ENCODE measurements around the gene GABARAP. TPM values are rescaled to one million over a fixed set of nuclear protein-coding genes. Genes with fewer than 3 reads are reported as not detected.

Gene GABARAP
- total RNA-seq, 6 experiments from 2014 or later, result 399 to 470 (median 426) TPM

DNA sequence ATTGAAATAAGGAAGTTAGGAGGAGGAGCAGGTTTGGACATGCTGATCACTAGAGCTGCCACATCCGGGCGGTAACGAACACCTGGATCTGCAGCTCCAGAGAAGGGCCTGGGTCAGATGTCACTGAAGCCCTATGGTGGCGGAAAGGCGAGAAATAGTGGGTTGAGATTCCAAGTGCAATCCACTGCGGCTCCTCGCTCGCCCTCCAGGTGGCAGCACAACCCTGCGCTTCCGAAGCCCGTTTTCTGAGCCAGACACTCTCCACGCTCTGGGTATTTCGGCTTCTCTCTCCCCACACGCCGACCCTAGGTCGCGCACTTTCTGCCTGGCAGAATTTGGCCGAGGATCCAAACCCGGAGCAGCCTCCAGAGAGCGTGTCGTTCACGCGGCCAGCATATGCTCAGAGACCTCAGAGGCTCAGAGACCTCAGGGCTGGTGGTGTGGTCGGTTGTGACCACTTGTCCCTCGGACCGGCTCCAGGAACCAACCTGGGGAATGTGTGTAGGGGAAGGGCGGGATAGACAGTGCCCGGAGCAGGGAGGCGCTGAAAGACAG lies 38.3 kb upstream of the GABARAP start:
- TF ChIP-seq, protein P1, sequence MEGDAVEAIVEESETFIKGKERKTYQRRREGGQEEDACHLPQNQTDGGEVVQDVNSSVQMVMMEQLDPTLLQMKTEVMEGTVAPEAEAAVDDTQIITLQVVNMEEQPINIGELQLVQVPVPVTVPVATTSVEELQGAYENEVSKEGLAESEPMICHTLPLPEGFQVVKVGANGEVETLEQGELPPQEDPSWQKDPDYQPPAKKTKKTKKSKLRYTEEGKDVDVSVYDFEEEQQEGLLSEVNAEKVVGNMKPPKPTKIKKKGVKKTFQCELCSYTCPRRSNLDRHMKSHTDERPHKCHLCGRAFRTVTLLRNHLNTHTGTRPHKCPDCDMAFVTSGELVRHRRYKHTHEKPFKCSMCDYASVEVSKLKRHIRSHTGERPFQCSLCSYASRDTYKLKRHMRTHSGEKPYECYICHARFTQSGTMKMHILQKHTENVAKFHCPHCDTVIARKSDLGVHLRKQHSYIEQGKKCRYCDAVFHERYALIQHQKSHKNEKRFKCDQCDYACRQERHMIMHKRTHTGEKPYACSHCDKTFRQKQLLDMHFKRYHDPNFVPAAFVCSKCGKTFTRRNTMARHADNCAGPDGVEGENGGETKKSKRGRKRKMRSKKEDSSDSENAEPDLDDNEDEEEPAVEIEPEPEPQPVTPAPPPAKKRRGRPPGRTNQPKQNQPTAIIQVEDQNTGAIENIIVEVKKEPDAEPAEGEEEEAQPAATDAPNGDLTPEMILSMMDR (IDR thresholded peaks at IDR 0.05), result peak; percentile 96
- H3K27ac Mint-ChIP-seq, result peak overlapping the region; percentile 86
- peak overlapping the region; percentile 90 for H3K4me3 Mint-ChIP-seq
- no peaks in the 10 kb centered on the region for H3K9me3 Mint-ChIP-seq
- H3K4me1 Mint-ChIP-seq (ENCODE audit: low read depth), result no peaks in the 10 kb centered on the region; the same call in 1 of the 2 replicates
- H3K36me3 Mint-ChIP-seq (ENCODE audit: low read depth), result no peaks in the 10 kb centered on the region
- peak; percentile 72 for DNase-seq
- peaks cover 18% of the 10 kb centered on the region for H3K27me3 Mint-ChIP-seq (ENCODE audit: insufficient read depth)

DNA sequence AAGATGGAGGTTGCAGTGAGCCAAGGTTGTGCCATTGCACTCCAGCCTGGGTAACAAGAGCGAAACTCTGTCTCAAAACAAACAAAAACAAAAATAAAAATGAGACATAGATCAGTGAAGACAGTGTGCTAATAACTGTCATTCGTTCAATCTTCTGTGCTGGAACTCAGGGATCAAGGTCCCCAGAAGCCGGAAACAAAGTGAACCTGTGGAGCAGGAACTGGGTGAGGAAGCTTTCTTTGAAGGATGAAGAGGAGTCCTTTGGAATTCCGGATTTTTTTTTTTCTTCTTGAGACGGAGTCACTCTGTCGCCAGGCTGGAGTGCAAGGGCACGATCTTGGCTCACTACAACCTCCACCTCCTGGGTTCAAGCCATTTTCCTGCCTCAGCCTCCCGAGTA lies 37.2 kb upstream of the GABARAP start:
- no peaks in the 10 kb centered on the region for H3K9me3 Mint-ChIP-seq
- TF ChIP-seq, protein P1 (IDR thresholded peaks at IDR 0.05), result no peak
- DNase-seq, result no peak
- H3K27me3 Mint-ChIP-seq (ENCODE audit: insufficient read depth), result peaks cover 9% of the 10 kb centered on the region
- no peaks in the 10 kb centered on the region; the same call in 1 of the 2 replicates for H3K4me1 Mint-ChIP-seq (ENCODE audit: low read depth)
- H3K36me3 Mint-ChIP-seq (ENCODE audit: low read depth), result no peaks in the 10 kb centered on the region
- H3K27ac Mint-ChIP-seq, result no peak overlapping the region
- H3K4me3 Mint-ChIP-seq, result no peak overlapping the region

DNA sequence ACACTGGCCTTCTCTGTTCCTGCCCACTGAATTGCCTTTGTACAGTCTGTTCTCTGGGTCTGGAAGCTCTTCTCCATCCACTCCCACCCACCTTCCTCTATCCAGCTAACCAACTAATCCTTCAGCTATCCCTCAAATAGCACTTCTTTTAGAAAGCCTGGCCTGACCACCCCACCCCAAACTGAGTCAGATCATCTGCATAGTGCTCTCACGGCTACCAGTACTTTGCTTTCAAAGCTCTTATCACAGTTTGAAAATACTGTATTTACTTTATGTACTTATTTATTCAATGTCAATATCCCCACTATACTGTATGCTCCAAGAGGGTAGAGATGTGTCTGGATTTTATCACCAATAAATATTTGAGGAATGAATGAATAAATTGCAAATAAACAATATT lies 24.5 kb upstream of the GABARAP start:
- H3K4me1 Mint-ChIP-seq (ENCODE audit: low read depth), result peaks cover 38% of the 10 kb centered on the region

DNA sequence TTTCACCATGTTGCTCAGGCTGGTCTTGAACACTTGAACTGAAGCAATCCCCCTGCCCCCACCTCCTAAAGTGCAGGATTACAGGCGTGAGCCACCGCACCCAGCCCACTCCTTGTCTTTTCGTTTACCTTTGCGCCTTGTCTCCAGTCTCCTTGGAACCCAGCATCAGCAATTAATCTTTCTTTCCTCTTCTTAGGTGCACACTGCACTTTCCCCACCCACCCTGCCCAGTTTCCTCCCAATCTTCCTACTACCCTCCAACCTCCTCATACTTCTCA lies 21.5 kb upstream of the GABARAP start:
- H3K27me3 Mint-ChIP-seq (ENCODE audit: insufficient read depth), result peaks cover 10% of the 10 kb centered on the region
- peak overlapping the region; percentile 78; the same call in 1 of the 2 replicates for H3K4me3 Mint-ChIP-seq
- DNase-seq, result no peak
- H3K9me3 Mint-ChIP-seq, result peaks cover 4% of the 10 kb centered on the region
- no peak overlapping the region for H3K27ac Mint-ChIP-seq
- peaks cover 5% of the 10 kb centered on the region for H3K36me3 Mint-ChIP-seq (ENCODE audit: low read depth)
- H3K4me1 Mint-ChIP-seq (ENCODE audit: low read depth), result peaks cover 32% of the 10 kb centered on the region
- TF ChIP-seq, protein P1 (IDR thresholded peaks at IDR 0.05), result no peak

More for the DNA sequence above, 24.5 kb upstream of the GABARAP start:
- peaks cover 4% of the 10 kb centered on the region for H3K9me3 Mint-ChIP-seq
- H3K36me3 Mint-ChIP-seq (ENCODE audit: low read depth), result peaks cover 5% of the 10 kb centered on the region
- peaks cover 12% of the 10 kb centered on the region for H3K27me3 Mint-ChIP-seq (ENCODE audit: insufficient read depth)
- peak overlapping the region; percentile 45; the same call in 1 of the 2 replicates for H3K4me3 Mint-ChIP-seq
- DNase-seq, result peak; percentile 8
- TF ChIP-seq, protein P1 (IDR thresholded peaks at IDR 0.05), result no peak
- H3K27ac Mint-ChIP-seq, result peak overlapping the region; percentile 86

DNA sequence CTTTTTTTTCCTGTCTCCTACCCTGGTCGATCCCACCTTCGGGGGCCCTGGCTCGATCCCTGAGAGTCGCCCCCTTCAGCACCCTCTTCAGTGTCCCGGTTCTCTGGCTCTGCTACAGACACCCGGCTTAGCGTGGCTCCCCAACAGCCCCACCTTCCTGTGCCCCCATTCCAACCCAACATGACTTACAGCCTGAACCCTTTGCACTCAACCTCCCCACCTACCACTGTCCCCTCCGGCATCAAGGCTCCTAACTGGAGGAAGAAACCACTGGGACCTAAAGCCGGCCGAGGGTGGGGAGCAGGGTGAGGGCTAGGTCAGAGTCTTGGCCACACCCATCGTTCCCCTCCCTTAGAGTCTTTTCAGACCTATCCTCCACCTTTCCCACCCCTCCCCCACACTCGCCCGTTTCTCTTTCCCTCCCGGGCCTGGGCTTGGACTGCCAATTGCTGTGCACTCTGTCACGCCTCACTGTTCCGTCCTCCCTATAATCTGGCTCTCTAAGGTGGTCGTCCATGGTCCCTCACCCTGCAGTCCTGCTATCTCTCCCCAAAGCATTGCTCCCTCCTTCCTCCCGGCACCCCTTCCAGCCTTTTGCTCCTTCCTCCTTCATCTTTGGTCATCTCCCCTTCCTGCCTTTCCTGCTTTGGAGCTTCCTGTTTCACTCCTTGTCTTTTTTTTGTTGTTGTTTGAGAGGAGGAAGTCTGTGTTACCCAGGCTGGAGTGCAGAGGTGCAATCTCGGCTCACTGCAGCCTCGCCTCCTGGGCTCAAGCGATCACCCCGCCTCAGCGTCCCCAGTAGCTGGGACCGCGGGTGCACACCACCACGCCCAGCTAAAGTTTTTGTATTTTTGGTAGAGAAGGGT lies 20.9 kb upstream of the GABARAP start:
- DNase-seq, result no peak
- H3K36me3 Mint-ChIP-seq (ENCODE audit: low read depth), result peaks cover 5% of the 10 kb centered on the region
- TF ChIP-seq, protein P1 (IDR thresholded peaks at IDR 0.05), result no peak
- H3K4me1 Mint-ChIP-seq (ENCODE audit: low read depth), result peaks cover 32% of the 10 kb centered on the region
- peaks cover 10% of the 10 kb centered on the region for H3K27me3 Mint-ChIP-seq (ENCODE audit: insufficient read depth)
- H3K27ac Mint-ChIP-seq, result peak overlapping the region; percentile 30
- peak overlapping the region; percentile 78 for H3K4me3 Mint-ChIP-seq
- H3K9me3 Mint-ChIP-seq, result peaks cover 4% of the 10 kb centered on the region
